ENCODE measurements around the gene POLE3.
"Not testable (repeated sequence)": the region's sequence is repeated elsewhere in the genome, so short reads cannot be mapped to it uniquely, and the experiment has no call there.

POLE3 gene

GRCh38 chr9:113410207-113410864 is at the start of gene POLE3, which contains the start of gene C9orf43:
TSS of gene POLE3 (minus strand) at chr9:113410675. CDS start at chr9:113410293, 382 bp downstream.
TSS of gene C9orf43 (plus strand) at chr9:113410747. CDS start at chr9:113413494, 2,747 bp downstream.
- peak; percentile 95 for DNase-seq

- DNase-seq: no peak
These were observed 45.8 kb upstream of the POLE3 start for GRCh38 chr9:113456235-113456634.

GRCh38 chr9:113454914-113455761 is 44.7 kb upstream of the POLE3 start:
- no peak for DNase-seq

DNA sequence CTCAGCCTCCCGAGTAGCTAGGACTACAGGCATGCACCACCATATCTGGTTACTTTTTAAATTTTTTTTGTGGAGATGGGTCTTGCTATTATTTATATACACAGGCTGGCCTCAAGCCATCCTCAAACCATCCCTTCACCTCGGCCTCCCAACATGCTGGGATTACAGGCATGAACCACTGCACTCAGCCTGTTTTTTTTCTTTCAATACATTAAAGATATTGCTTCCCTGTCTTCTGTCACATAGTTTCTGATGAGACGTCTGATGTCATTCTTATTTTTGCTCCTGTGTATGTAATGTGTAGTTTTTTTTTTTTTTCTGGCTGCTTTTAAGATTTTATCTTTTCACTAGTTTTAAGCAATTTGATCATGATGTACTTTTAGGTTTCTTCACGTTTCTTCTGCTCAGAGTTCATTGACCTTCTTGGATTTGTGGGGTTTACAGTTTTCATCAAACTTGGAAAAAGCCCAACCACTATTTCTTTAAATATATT is 41.7 kb upstream of the POLE3 start:
- no peak for DNase-seq

GRCh38 chr9:113449376-113449775 is 38.9 kb upstream of the POLE3 start:
- DNase-seq: no peak

- no peak for DNase-seq
These were observed 35.9 kb upstream of the POLE3 start for GRCh38 chr9:113446323-113446740.

GRCh38 chr9:113444736-113445135 is 34.3 kb upstream of the POLE3 start:
- no peak for DNase-seq

- DNase-seq: not testable (repeated sequence)
These were observed 27.2 kb upstream of the POLE3 start for GRCh38 chr9:113437716-113438115.

DNA sequence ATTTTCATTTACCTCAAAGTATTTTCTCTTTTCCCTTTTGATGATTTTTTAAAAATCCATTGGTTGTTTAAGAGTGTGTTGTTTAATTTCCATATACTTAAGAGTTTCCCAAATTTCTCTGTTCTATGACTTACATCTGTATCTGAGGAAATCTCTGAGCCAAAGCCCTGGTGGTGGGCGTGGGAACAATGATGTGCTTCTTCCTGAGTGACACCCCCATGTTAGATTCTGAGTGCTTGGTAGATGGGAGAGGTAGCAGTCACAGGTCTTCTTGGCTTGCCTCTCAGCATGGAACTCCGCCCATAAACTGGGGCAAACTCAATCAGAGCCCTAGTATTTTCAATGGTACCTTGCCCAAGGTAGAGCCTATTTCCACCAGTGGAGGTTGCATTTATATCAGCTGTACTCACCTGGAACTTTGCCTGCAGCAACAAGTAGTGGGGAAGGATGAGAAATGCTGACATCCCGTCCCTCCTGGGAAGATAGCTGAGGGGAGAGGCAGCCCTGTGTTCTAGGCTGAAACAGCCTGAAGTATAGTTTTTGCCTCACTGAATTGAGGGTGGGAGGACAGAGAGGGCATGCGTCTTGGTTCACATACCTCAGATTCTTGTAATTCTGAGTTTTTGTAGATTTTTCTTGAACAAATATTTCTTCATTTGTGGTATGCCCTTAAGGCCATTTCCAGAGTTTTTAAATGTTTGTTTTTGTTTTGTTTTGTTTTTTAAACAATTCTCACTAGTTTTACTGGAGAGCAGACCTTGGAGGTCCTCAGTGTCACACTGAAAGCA is 26.4 kb upstream of the POLE3 start:
- DNase-seq: no peak

DNA sequence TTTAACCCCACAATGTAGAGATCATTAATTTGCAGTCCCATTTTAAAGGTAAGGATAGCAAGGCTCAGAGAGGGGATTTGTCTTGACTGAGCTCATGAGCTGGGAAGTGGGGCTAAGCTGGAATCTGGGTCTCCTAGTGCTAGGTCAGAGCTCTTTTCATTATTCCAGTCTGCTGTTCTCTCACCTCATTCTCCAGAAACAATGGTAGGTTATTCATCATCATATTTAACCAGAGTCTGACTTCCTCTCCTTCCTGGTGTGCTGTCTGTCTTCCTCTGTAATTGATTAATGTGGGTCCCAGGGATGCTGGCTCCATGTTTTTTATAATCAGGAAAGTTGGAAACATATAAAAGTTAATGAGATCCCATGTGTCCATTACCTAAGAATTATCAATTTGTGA is 20.7 kb upstream of the POLE3 start:
- DNase-seq: no peak

- no peak for DNase-seq
These were observed 17.7 kb upstream of the POLE3 start for GRCh38 chr9:113428062-113428615.

GRCh38 chr9:113427629-113428028 is 17.2 kb upstream of the POLE3 start:
- no peak for DNase-seq

DNA sequence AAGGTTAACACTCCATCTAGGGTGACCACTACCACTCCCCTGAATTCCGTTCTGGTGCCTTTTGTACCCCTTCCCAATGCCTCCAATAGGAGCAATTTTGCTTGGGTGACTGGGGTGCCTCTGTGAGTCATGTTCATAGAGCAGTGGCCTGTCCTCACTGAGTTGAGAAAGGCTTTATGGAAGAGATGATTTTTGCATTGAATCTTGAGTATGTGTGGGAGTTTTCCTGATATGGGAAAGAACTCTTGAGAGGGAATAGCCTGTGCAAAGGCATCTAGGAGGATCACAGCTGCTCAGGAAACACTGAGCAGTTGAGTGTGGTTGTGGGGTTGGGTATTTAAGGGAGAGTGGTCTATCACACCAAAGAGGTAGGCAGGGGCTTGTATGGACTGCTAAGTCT is 16.2 kb upstream of the POLE3 start:
- no peak for DNase-seq

DNA sequence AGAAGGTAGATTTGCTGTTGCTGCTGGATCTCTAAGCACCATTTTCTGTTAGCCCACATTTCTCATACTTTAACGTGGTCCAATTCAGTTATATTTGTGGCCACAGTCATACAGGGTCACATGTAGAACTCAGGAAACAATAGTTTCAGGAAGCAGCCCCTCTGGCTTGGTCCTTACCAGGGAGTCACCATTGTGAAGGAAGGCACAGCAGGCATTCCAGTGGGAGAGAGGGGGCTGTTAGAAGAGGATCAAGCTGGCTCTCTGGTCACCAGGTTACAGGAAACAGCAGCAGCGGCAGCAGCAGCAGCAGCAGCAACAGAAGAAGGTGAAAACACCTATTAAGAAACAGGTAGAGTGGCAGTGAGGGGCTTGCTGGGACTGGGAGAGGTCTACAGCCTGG is 14.6 kb upstream of the POLE3 start:
- no peak for DNase-seq

- no peak for DNase-seq
These were observed 11.3 kb upstream of the POLE3 start for GRCh38 chr9:113421726-113422125.

DNA sequence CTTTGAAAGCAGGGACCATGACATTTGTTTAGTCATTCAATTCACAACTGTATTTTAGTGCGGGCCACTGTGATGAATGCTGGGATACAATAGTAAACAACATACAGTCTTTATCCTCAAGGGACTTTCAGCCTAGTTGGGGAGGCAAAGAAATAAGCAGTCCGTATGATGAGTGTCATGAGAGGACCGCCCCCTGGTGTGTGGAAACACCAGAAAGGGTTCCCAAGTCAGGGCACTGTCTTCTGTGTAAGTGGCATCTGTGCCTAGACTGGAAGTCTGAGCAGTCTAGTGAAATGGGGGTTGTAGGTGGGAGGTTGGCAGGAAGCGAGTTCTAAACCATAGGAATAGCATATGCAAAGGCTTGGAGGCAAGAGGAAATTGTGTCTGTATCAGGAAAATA is 6.9 kb upstream of the POLE3 start:
- DNase-seq: no peak

- DNase-seq: no peak
These were observed 5.8 kb upstream of the POLE3 start for GRCh38 chr9:113416149-113416721.

- DNase-seq: no peak
These were observed 630 bp downstream of the POLE3 start for GRCh38 chr9:113409883-113410206.

- DNase-seq: no peak
These were observed 994 bp downstream of the POLE3 start for GRCh38 chr9:113409481-113409880.

GRCh38 chr9:113406873-113407511 is 3.5 kb downstream of the POLE3 start:
- DNase-seq: peak; percentile 51

DNA sequence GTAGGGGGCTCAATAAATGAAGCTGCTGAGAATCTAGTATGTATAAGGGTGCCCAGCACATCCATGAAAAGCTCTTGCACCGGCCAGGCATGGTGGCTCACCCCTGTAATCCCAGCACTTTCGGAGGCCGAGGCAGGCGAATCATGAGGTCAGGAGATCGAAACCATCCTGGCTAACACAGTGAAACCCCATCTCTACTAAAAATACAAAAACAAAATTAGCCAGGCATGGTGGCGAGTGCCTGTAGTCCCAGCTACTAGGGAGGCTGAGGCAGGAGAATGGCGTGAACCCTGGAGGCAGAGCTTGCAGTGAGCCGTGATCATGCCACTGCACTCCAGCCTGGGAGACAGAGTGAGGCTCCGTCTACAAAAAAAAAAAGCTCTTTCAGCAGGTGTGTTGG is 4.1 kb downstream of the POLE3 start:
- not testable (repeated sequence) for DNase-seq

- no peak for DNase-seq
These were observed 6.8 kb downstream of the POLE3 start for GRCh38 chr9:113403646-113404045.

All from activated CD8-positive, alpha-beta memory T cell treated with anti-CD3 and anti-CD28 coated beads, Interleukin-2, amount 50 U/mL, for 4 hours (primary cell).